Kidney (tissue), 14 donors: ENCODE measurements around the gene POU2F2. TPM values are rescaled to one million over a fixed set of nuclear protein-coding genes. Genes with fewer than 3 reads are reported as not detected.

Experiments
- DNase-seq, 5 donors: peaks; one replicate each; pipeline ENCODE4 v3.0.0-alpha.2; 2013 to 2020
- FAIRE-seq: peaks from 2 replicates; lab custom pipeline; 2012; peaks lifted over from hg19 to GRCh38; lab: Jason Lieb, UNC
- H3K27ac ChIP-seq, 2 donors: one replicate each; pipeline ENCODE4 v1.7.0; 2013; ENCODE audit warnings: low read depth in 2 of 2, low read length in 2 of 2, inconsistent platforms in 1 of 2
- H3K27me3 ChIP-seq: one replicate; pipeline ENCODE4 v1.7.1; 2013; ENCODE audit warnings: low read length, inconsistent platforms; ENCODE audit not compliant: control insufficient read depth, insufficient read depth
- H3K36me3 ChIP-seq, 3 donors: one replicate each; pipeline versions ENCODE4 v1.7.0 to v1.7.1; 2013; ENCODE audit warnings: low read length in 3 of 3, control low read depth in 1 of 3, inconsistent platforms in 1 of 3; ENCODE audit not compliant: insufficient read depth in 3 of 3, control insufficient read depth in 2 of 3
- H3K4me1 ChIP-seq, 3 donors: one replicate each; pipeline versions ENCODE4 v1.7.0 to v1.7.1; 2013; ENCODE audit warnings: low read length in 3 of 3, inconsistent platforms in 1 of 3, low read depth in 1 of 3; ENCODE audit not compliant: control insufficient read depth in 2 of 3, insufficient read depth in 2 of 3
- H3K4me3 ChIP-seq, 3 donors: one replicate each; pipeline versions ENCODE4 v1.7.0 to v1.8.1; 2013; ENCODE audit warnings: low read length in 3 of 3, control low read depth in 1 of 3, inconsistent platforms in 1 of 3
- H3K9ac ChIP-seq, 3 donors: one replicate each; pipeline versions ENCODE4 v1.7.0 to v1.7.1; 2013; ENCODE audit warnings: low read length in 3 of 3, control low read depth in 1 of 3, inconsistent platforms in 1 of 3
- H3K9me3 ChIP-seq, 3 donors: one replicate each; pipeline versions ENCODE4 v1.7.0 to v1.7.1; 2013; ENCODE audit warnings: low read length in 3 of 3, control low read depth in 1 of 3, inconsistent platforms in 1 of 3; ENCODE audit not compliant: control insufficient read depth in 2 of 3, insufficient read depth in 1 of 3
- intact Hi-C: fragments of 100-400 bp; cut with DNase I; formaldehyde crosslinking; loops from one replicate; pipeline ENCODE4 v1.11.1; 2022
- polyA plus RNA-seq: library from polyadenylated mRNA; stranded (reverse); fragments of 350-450 nt; fragmentation: Illumina TruSeq; extraction: RNeasy Lipid Tissue Mini Kit (QIAGEN cat#74804); gene quantifications from one replicate; pipeline ENCODE4 v1.2.3, GENCODE V29; 2014; ENCODE audit warnings: low read depth, low replicate concordance; ENCODE audit not compliant: insufficient read depth
- total RNA-seq: library from RNA; stranded (reverse); fragmentation: NEBNext Ultra II Directional; extraction: Animal tissue kit (Norgen Biotek cat#: 25700); gene quantifications from one replicate; pipeline ENCODE4 v1.2.1, GENCODE V29; 2021
- TF ChIP-seq, protein P1 (sequence below): IDR thresholded peaks from 3 replicates; pipeline ENCODE4 v1.5.1; 2012; ENCODE audit warnings: mild to moderate bottlenecking, moderate library complexity, borderline replicate concordance; ENCODE audit not compliant: insufficient read depth; ENCODE audit errors: extremely low read depth
- donor health status: control.
- donor health status: control.
- donor health status: control.
- donor health status: control.
- donor health status: control.
- donor health status: DM: yes; HTN: yes; CAD: no.
- donor health status: Normal renal cell carcinoma (clear cell type).

Gene POU2F2
- total and polyA plus RNA-seq, 2 donors from 2014 or later, result 1.3 to 9.8 TPM

DNA sequence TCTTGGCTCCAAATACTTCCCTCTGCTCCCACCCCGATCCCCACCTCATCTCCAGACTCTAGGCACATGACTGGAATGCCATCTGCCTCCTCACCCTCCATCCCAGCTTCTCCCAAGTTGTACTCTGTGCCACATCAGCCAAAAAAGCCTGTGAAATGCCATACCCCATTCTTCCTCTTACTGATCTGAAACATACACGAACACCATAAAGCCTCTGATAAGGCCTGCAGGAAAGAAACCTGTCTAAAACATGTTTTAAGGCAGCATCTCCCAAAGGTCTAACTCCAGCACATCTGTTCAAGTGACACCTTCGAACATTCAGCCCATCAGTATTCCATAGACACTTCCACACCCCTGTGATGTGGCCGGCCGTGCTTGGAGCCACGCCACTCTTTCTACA is 67.8 kb downstream of the POU2F2 start:
- peak in 1 of 5 donors; percentile 21 for DNase-seq
- no peak for FAIRE-seq
- no peak overlapping the region for H3K9ac ChIP-seq
- no peaks in the 10 kb centered on the region for H3K4me1 ChIP-seq
- no peaks in the 10 kb centered on the region for H3K36me3 ChIP-seq
- intact Hi-C loops, result no loop called here
- TF ChIP-seq, protein P1, sequence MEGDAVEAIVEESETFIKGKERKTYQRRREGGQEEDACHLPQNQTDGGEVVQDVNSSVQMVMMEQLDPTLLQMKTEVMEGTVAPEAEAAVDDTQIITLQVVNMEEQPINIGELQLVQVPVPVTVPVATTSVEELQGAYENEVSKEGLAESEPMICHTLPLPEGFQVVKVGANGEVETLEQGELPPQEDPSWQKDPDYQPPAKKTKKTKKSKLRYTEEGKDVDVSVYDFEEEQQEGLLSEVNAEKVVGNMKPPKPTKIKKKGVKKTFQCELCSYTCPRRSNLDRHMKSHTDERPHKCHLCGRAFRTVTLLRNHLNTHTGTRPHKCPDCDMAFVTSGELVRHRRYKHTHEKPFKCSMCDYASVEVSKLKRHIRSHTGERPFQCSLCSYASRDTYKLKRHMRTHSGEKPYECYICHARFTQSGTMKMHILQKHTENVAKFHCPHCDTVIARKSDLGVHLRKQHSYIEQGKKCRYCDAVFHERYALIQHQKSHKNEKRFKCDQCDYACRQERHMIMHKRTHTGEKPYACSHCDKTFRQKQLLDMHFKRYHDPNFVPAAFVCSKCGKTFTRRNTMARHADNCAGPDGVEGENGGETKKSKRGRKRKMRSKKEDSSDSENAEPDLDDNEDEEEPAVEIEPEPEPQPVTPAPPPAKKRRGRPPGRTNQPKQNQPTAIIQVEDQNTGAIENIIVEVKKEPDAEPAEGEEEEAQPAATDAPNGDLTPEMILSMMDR, result no peak
- no peaks in the 10 kb centered on the region for H3K9me3 ChIP-seq
- H3K4me3 ChIP-seq, result no peak overlapping the region
- no peaks in the 10 kb centered on the region for H3K27me3 ChIP-seq
- no peak overlapping the region for H3K27ac ChIP-seq

- H3K27me3 ChIP-seq, result no peaks in the 10 kb centered on the region
- no peaks in the 10 kb centered on the region for H3K36me3 ChIP-seq
- no peak overlapping the region for H3K4me3 ChIP-seq
- FAIRE-seq, result no peak
- peak in 2 of 5 donors; percentile 21 to 55 for DNase-seq
- H3K27ac ChIP-seq, result no peak overlapping the region
- no peaks in the 10 kb centered on the region for H3K9me3 ChIP-seq
- no peaks in the 10 kb centered on the region for H3K4me1 ChIP-seq
- intact Hi-C loops, result no loop called here
- TF ChIP-seq, protein P1, result no peak
- no peak overlapping the region for H3K9ac ChIP-seq
These were observed 69.9 kb downstream of the POU2F2 start for GRCh38 chr19:42062381-42062780.

DNA sequence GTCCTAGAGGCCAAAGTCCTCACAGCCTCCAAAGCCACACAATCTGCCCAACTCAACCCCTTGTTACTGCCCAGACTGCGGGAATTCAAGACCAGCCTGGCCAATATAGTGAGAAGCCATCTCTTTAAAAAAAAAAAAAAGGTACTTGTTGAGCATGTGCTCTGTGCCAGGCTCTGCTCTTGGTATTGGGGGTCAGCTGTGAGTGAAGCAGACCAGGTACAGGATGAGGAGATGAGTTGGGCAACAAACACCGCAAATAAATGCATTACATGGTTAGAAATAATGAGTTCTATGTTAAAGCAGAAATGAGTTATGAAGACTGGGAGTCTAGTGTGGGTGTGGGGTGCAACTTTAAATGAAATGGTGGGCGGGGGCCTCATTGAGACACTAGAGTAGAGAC is 72.1 kb downstream of the POU2F2 start:
- no peaks in the 10 kb centered on the region for H3K36me3 ChIP-seq
- H3K27ac ChIP-seq, result no peak overlapping the region
- no peaks in the 10 kb centered on the region for H3K27me3 ChIP-seq
- TF ChIP-seq, protein P1, result no peak
- DNase-seq (no peak), FAIRE-seq (no peak)
- no peaks in the 10 kb centered on the region for H3K4me1 ChIP-seq
- H3K4me3 ChIP-seq, result no peak overlapping the region
- no peak overlapping the region for H3K9ac ChIP-seq
- no peaks in the 10 kb centered on the region for H3K9me3 ChIP-seq
- intact Hi-C loops, result no loop called here

- intact Hi-C loops, result no loop called here
These were observed 73.0 kb downstream of the POU2F2 start for GRCh38 chr19:42059196-42059595.

More at GRCh38 chr19:42059196-42059595, 73.0 kb downstream of the POU2F2 start:
- no peak for FAIRE-seq
- H3K27me3 ChIP-seq, result no peaks in the 10 kb centered on the region
- H3K4me3 ChIP-seq, result no peak overlapping the region
- no peaks in the 10 kb centered on the region for H3K4me1 ChIP-seq
- TF ChIP-seq, protein P1, result no peak
- no peak overlapping the region for H3K9ac ChIP-seq
- no peaks in the 10 kb centered on the region for H3K36me3 ChIP-seq
- no peaks in the 10 kb centered on the region for H3K9me3 ChIP-seq
- H3K27ac ChIP-seq, result no peak overlapping the region
- peak in 1 of 5 donors; percentile 52 for DNase-seq
